ENCODE results near the gene PTPRM. TPM values are rescaled to one million over a fixed set of nuclear protein-coding genes. Genes with fewer than 3 reads are reported as not detected.
A peak's percentile ranks its signal among the peaks of the same experiment; 100 is the strongest.

Gene PTPRM
- total RNA-seq, 1 donor from 2014 or later: 13.9 TPM

GRCh38 chr18:8381821-8382459 is 814.8 kb downstream of the PTPRM start:
- Histone ChIP-seq H3K4me2 (peak overlapping the region; percentile 40), H4K20me1 (ENCODE audit: low read depth) (no peaks in the 10 kb centered on the region), H3K27me3 (no peaks in the 10 kb centered on the region), H3F3A (ENCODE audit: low read depth) (peaks cover 9% of the 10 kb centered on the region), H3K27ac (peak overlapping the region; percentile 53), H3K4me1 (peaks cover 16% of the 10 kb centered on the region), H3K4me3 (no peak overlapping the region), H3K9me3 (ENCODE audit: low read depth) (no peaks in the 10 kb centered on the region), H3K79me2 (ENCODE audit: low read depth) (no peaks in the 10 kb centered on the region), H2AFZ (replicated peaks) (peak overlapping the region; percentile 67), H3K9ac (no peak overlapping the region), H3K36me3 (no peaks in the 10 kb centered on the region)
- Mint-ChIP-seq H3K36me3 (peaks cover 10% of the 10 kb centered on the region), H3K27me3 (ENCODE audit: insufficient read depth, low read depth) (peaks cover under 1% of the 10 kb centered on the region), H3K4me3 (no peak overlapping the region), H3K27ac (no peak overlapping the region), H3K9me3 (no peaks in the 10 kb centered on the region), H3K4me1 (no peaks in the 10 kb centered on the region)
- peak; percentile 31 for DNase-seq (ENCODE audit: low spot score)
- TF ChIP-seq CTCF (IDR thresholded peaks at IDR 0.05): no peak
- no peak for TF ChIP-seq EZH2 (IDR thresholded peaks at IDR 0.05)
- no peak for TF ChIP-seq EZH2phosphoT487 (IDR thresholded peaks at IDR 0.05)

GRCh38 chr18:8385400-8385799 is 818.3 kb downstream of the PTPRM start:
- H3K36me3 Mint-ChIP-seq: peaks cover 30% of the 10 kb centered on the region
- Histone ChIP-seq H3K27ac (no peak overlapping the region), H3K4me3 (no peak overlapping the region), H3K36me3 (no peaks in the 10 kb centered on the region), H3K9me3 (ENCODE audit: low read depth) (no peaks in the 10 kb centered on the region), H3K27me3 (no peaks in the 10 kb centered on the region), H3K4me2 (no peak overlapping the region), H3K4me1 (peaks cover 16% of the 10 kb centered on the region), H4K20me1 (ENCODE audit: low read depth) (no peaks in the 10 kb centered on the region), H3K9ac (no peak overlapping the region), H2AFZ (replicated peaks) (no peak overlapping the region), H3F3A (ENCODE audit: low read depth) (peaks cover 13% of the 10 kb centered on the region), H3K79me2 (ENCODE audit: low read depth) (no peaks in the 10 kb centered on the region)
- H3K4me1 Mint-ChIP-seq: no peaks in the 10 kb centered on the region
- H3K9me3 Mint-ChIP-seq: peaks cover 4% of the 10 kb centered on the region
- H3K27ac Mint-ChIP-seq: no peak overlapping the region
- H3K4me3 Mint-ChIP-seq: no peak overlapping the region
- peaks cover 2% of the 10 kb centered on the region for H3K27me3 Mint-ChIP-seq (ENCODE audit: insufficient read depth, low read depth)
- no peak for DNase-seq (ENCODE audit: low spot score)
- TF ChIP-seq EZH2phosphoT487 (IDR thresholded peaks at IDR 0.05) (no peak), CTCF (IDR thresholded peaks at IDR 0.05) (no peak), EZH2 (IDR thresholded peaks at IDR 0.05) (no peak)

- H3K9ac ChIP-seq: no peak overlapping the region
- no peak overlapping the region for H3K27ac ChIP-seq
- no peaks in the 10 kb centered on the region for H3K4me1 Mint-ChIP-seq
- H3K4me3 Mint-ChIP-seq: no peak overlapping the region
- no peak overlapping the region for H3K4me2 ChIP-seq
- no peak overlapping the region for H3K27ac Mint-ChIP-seq
- peaks cover 8% of the 10 kb centered on the region for H3K4me1 ChIP-seq
- H3F3A ChIP-seq (ENCODE audit: low read depth): peaks cover 8% of the 10 kb centered on the region
- peaks cover 2% of the 10 kb centered on the region for H3K27me3 Mint-ChIP-seq (ENCODE audit: insufficient read depth, low read depth)
- TF ChIP-seq EZH2phosphoT487 (IDR thresholded peaks at IDR 0.05) (no peak), CTCF (IDR thresholded peaks at IDR 0.05) (no peak), EZH2 (IDR thresholded peaks at IDR 0.05) (no peak)
- no peak overlapping the region for H2AFZ ChIP-seq (replicated peaks)
- H3K9me3 Mint-ChIP-seq: peaks cover 4% of the 10 kb centered on the region
- H3K9me3 ChIP-seq (ENCODE audit: low read depth): no peaks in the 10 kb centered on the region
- H3K36me3 ChIP-seq: no peaks in the 10 kb centered on the region
- no peaks in the 10 kb centered on the region for H4K20me1 ChIP-seq (ENCODE audit: low read depth)
- H3K36me3 Mint-ChIP-seq: peaks cover 30% of the 10 kb centered on the region
- no peak for DNase-seq (ENCODE audit: low spot score)
- no peak overlapping the region for H3K4me3 ChIP-seq
- H3K79me2 ChIP-seq (ENCODE audit: low read depth): no peaks in the 10 kb centered on the region
- no peaks in the 10 kb centered on the region for H3K27me3 ChIP-seq
Observed at GRCh38 chr18:8386669-8387380, 819.7 kb downstream of the PTPRM start.

Data from neural progenitor cell (in vitro differentiated cells).